ENCODE measurements around the gene NLRC3. TPM values are rescaled to one million over a fixed set of nuclear protein-coding genes. Genes with fewer than 3 reads are reported as not detected.
"Not testable (repeated sequence)": the region's sequence is repeated elsewhere in the genome, so short reads cannot be mapped to it uniquely, and the experiment has no call there.

The NLRC3 gene
- total RNA-seq, 1 donor from 2014 or later, result 0.23 TPM

DNA sequence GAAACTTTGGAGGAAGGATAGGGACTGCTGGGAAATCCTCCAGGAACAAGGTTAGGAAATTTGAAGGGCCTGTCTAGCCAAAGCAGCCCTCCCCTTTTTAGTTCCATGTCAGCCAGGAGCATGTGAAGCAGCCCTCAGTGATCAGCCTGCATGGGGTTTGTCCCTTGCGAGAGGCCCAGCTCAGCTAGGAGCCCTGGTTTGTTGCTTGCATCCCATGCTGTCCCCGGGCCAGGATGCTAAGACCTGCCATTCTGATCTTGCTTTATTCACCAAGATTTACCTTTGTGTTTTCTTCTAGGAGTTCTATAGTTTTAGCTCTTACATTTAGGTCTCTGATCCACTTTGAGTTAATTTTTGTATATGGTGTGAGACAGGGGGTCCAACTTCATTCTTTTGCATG is 48.8 kb downstream of the NLRC3 start:
- FAIRE-seq (no peak), DNase-seq (ENCODE audit: low read depth) (no peak)
- Histone ChIP-seq H2AFZ (ENCODE audit: low read depth, low read length) (no peak overlapping the region), H3K79me2 (ENCODE audit: insufficient read depth, low read length) (no peaks in the 10 kb centered on the region), H3K27ac (ENCODE audit: low read depth, low read length) (no peak overlapping the region), H3K27me3 (ENCODE audit: insufficient read depth, low read length) (no peaks in the 10 kb centered on the region), H3K9me3 (ENCODE audit: insufficient read depth, low read depth, low read length) (no peaks in the 10 kb centered on the region), H3K9ac (ENCODE audit: low read length) (no peak overlapping the region), H3K4me3 (ENCODE audit: insufficient read depth, low read depth, low read length) (no peak overlapping the region), H4K20me1 (ENCODE audit: insufficient read depth, low read length) (no peaks in the 10 kb centered on the region), H3K36me3 (ENCODE audit: insufficient read depth, low read length) (peaks cover 12% of the 10 kb centered on the region), H3K4me1 (ENCODE audit: insufficient read depth, low read length) (no peaks in the 10 kb centered on the region), H3K4me2 (ENCODE audit: low read length) (no peak overlapping the region)
- Mint-ChIP-seq H3K9me3 (ENCODE audit: unreplicated experiment) (peaks cover 4% of the 10 kb centered on the region), H3K4me3 (ENCODE audit: unreplicated experiment) (no peak overlapping the region), H3K4me1 (ENCODE audit: low read depth, unreplicated experiment) (no peaks in the 10 kb centered on the region), H3K27ac (ENCODE audit: unreplicated experiment) (no peak overlapping the region), H3K27me3 (ENCODE audit: low read depth, unreplicated experiment) (no peaks in the 10 kb centered on the region), H3K36me3 (ENCODE audit: low read depth, unreplicated experiment) (peaks cover 29% of the 10 kb centered on the region)
- TF ChIP-seq, protein P1, sequence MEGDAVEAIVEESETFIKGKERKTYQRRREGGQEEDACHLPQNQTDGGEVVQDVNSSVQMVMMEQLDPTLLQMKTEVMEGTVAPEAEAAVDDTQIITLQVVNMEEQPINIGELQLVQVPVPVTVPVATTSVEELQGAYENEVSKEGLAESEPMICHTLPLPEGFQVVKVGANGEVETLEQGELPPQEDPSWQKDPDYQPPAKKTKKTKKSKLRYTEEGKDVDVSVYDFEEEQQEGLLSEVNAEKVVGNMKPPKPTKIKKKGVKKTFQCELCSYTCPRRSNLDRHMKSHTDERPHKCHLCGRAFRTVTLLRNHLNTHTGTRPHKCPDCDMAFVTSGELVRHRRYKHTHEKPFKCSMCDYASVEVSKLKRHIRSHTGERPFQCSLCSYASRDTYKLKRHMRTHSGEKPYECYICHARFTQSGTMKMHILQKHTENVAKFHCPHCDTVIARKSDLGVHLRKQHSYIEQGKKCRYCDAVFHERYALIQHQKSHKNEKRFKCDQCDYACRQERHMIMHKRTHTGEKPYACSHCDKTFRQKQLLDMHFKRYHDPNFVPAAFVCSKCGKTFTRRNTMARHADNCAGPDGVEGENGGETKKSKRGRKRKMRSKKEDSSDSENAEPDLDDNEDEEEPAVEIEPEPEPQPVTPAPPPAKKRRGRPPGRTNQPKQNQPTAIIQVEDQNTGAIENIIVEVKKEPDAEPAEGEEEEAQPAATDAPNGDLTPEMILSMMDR (IDR thresholded peaks at IDR 0.05; ENCODE audit: insufficient read depth, low read depth, low read length), result no peak
- no peak for TF ChIP-seq EZH2 (IDR thresholded peaks at IDR 0.05; ENCODE audit: insufficient read depth, low read length)

DNA sequence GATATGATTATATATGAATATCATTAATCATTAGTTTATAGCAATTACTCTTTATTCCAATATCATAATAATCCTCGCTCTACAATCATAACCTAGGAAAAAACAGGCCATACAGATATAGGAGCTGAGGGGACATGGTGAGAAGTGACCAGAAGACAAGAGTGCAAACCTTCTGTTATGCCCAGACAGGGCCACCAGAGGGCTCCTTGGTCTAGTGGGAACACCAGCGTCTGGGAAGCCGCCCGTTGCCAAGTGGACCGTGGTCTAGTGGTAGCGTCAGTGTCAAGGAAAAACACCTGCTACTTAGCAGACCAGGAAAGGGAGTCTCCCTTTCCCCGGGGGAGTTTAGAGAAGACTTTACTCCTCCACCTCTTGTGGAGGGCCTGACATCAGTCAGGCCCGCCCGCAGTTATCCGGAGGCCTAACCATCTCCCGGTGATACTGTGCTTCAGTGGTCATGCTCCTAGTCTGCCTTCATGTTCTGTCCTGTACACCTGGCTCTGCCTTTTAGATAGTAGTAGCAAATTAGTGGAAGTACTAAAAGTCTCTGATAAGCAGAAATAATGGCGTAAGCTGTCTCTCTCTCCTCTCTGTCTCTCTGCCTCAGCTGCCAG is 49.9 kb downstream of the NLRC3 start:
- H3K4me3 ChIP-seq (ENCODE audit: insufficient read depth, low read depth, low read length); H3K4me3 Mint-ChIP-seq (ENCODE audit: unreplicated experiment); H3K4me2 ChIP-seq (ENCODE audit: low read length); H3K27ac Mint-ChIP-seq (ENCODE audit: unreplicated experiment); H2AFZ ChIP-seq (ENCODE audit: low read depth, low read length); H3K4me1 Mint-ChIP-seq (ENCODE audit: low read depth, unreplicated experiment); H3K27ac ChIP-seq (ENCODE audit: low read depth, low read length); H3K27me3 Mint-ChIP-seq (ENCODE audit: low read depth, unreplicated experiment); H3K79me2 ChIP-seq (ENCODE audit: insufficient read depth, low read length); FAIRE-seq; H3K9ac ChIP-seq (ENCODE audit: low read length); H3K9me3 ChIP-seq (ENCODE audit: insufficient read depth, low read depth, low read length); H3K27me3 ChIP-seq (ENCODE audit: insufficient read depth, low read length); H3K9me3 Mint-ChIP-seq (ENCODE audit: unreplicated experiment); H3K4me1 ChIP-seq (ENCODE audit: insufficient read depth, low read length); H4K20me1 ChIP-seq (ENCODE audit: insufficient read depth, low read length): not testable (repeated sequence)
- peak; percentile 47 for DNase-seq (ENCODE audit: low read depth)
- peaks cover 14% of the 10 kb centered on the region for H3K36me3 ChIP-seq (ENCODE audit: insufficient read depth, low read length)
- peaks cover 30% of the 10 kb centered on the region for H3K36me3 Mint-ChIP-seq (ENCODE audit: low read depth, unreplicated experiment)
- TF ChIP-seq, protein P1 (IDR thresholded peaks at IDR 0.05; ENCODE audit: insufficient read depth, low read depth, low read length), result peak; percentile 51

DNA sequence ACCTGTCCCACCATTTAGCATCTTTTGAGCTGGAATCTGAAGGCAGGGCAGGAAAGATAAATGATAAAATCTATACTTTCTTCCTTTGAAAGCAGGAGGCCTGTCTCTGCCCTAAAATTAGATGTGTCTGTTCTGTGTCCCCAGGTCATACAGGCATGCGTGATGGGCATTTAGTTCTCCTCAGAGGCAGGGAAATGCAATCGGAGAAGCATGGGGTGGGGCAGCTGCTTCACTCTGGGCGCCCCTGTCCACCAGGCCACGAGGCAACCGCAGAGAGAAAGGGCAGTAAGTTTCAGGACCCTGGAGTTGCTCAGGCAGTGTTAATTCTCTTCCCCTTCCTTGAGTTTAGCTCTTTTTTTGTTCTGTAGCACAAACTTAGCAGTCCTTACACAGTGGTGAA is 51.3 kb downstream of the NLRC3 start:
- Histone ChIP-seq H3K9me3 (ENCODE audit: insufficient read depth, low read depth, low read length) (no peaks in the 10 kb centered on the region), H4K20me1 (ENCODE audit: insufficient read depth, low read length) (no peaks in the 10 kb centered on the region), H3K4me1 (ENCODE audit: insufficient read depth, low read length) (no peaks in the 10 kb centered on the region), H3K4me2 (ENCODE audit: low read length) (no peak overlapping the region), H3K9ac (ENCODE audit: low read length) (no peak overlapping the region), H3K36me3 (ENCODE audit: insufficient read depth, low read length) (peaks cover 11% of the 10 kb centered on the region), H3K4me3 (ENCODE audit: insufficient read depth, low read depth, low read length) (no peak overlapping the region), H3K27ac (ENCODE audit: low read depth, low read length) (no peak overlapping the region), H3K27me3 (ENCODE audit: insufficient read depth, low read length) (no peaks in the 10 kb centered on the region), H3K79me2 (ENCODE audit: insufficient read depth, low read length) (no peaks in the 10 kb centered on the region), H2AFZ (ENCODE audit: low read depth, low read length) (no peak overlapping the region)
- TF ChIP-seq EZH2 (IDR thresholded peaks at IDR 0.05; ENCODE audit: insufficient read depth, low read length), result no peak
- TF ChIP-seq, protein P1 (IDR thresholded peaks at IDR 0.05; ENCODE audit: insufficient read depth, low read depth, low read length), result no peak
- FAIRE-seq, result no peak
- Mint-ChIP-seq H3K4me1 (ENCODE audit: low read depth, unreplicated experiment) (no peaks in the 10 kb centered on the region), H3K36me3 (ENCODE audit: low read depth, unreplicated experiment) (peaks cover 28% of the 10 kb centered on the region), H3K27ac (ENCODE audit: unreplicated experiment) (no peak overlapping the region), H3K27me3 (ENCODE audit: low read depth, unreplicated experiment) (no peaks in the 10 kb centered on the region), H3K4me3 (ENCODE audit: unreplicated experiment) (no peak overlapping the region), H3K9me3 (ENCODE audit: unreplicated experiment) (peaks cover 4% of the 10 kb centered on the region)
- DNase-seq (ENCODE audit: low read depth), result no peak
